HEK293 (cell line): ENCODE data around the gene HSD3B1.

ENCODE experiments used
- CTCF ChIP-seq: fragments of 450-650 bp; formaldehyde crosslinking; IDR thresholded peaks from 2 replicates; pipeline ENCODE4 v1.5.1; 2016; ENCODE audit warnings: missing biosample characterization, missing genetic modification characterization
- ELK4 ChIP-seq: IDR thresholded peaks from 2 replicates; pipeline ENCODE4 v1.6.1; 2011; ENCODE audit warnings: mild to moderate bottlenecking, low read depth, low read length, borderline replicate concordance
- PATZ1 ChIP-seq: fragments of 450-650 bp; formaldehyde crosslinking; IDR thresholded peaks from 2 replicates; pipeline ENCODE4 v1.5.1; 2016; ENCODE audit warnings: missing biosample characterization, missing genetic modification characterization
- PBX3 ChIP-seq: sonication (generic); formaldehyde crosslinking; IDR thresholded peaks from 2 replicates; pipeline ENCODE4 v1.8.1; 2022; ENCODE audit warnings: mild to moderate bottlenecking, moderate library complexity, missing genetic modification reagents
- PRDM4 ChIP-seq: fragments of 450-650 bp; formaldehyde crosslinking; IDR thresholded peaks from 2 replicates; pipeline ENCODE4 v1.5.1; 2017; ENCODE audit warnings: missing biosample characterization, missing genetic modification characterization
- YY1 ChIP-seq: fragments of 450-650 bp; formaldehyde crosslinking; IDR thresholded peaks from 2 replicates; pipeline ENCODE4 v1.5.1; 2018; ENCODE audit warnings: missing biosample characterization, missing genetic modification characterization
- ZBTB11 ChIP-seq: fragments of 450-650 bp; formaldehyde crosslinking; conservative IDR thresholded peaks from 2 replicates; pipeline ENCODE4 v1.5.1; 2016; ENCODE audit warnings: low read depth, missing biosample characterization, missing genetic modification characterization
- ZNF645 ChIP-seq: fragments of 450-650 bp; formaldehyde crosslinking; IDR thresholded peaks from 2 replicates; pipeline ENCODE4; 2016; ENCODE audit warnings: missing biosample characterization, missing genetic modification characterization
- ZNF704 ChIP-seq: fragments of 450-650 bp; formaldehyde crosslinking; IDR thresholded peaks from 2 replicates; pipeline ENCODE4 v1.5.1; 2016; ENCODE audit warnings: missing biosample characterization, missing genetic modification characterization

GRCh38 chr1:119471566-119471965 lies 35.4 kb upstream of the HSD3B1 start:
- TF ChIP-seq CTCF (tag by site-specific recombination) (no peak), ZBTB11 (tag by site-specific recombination) (no peak), ELK4 (no peak), YY1 (tag by site-specific recombination) (no peak), PATZ1 (tag by site-specific recombination) (no peak), ZNF645 (tag by site-specific recombination) (no peak), PBX3 (CRISPR knock-in tag) (no peak), PRDM4 (tag by site-specific recombination) (no peak), ZNF704 (tag by site-specific recombination) (no peak)
